Right kidney (tissue), 1 donor: ENCODE measurements around the gene ADAMTS9.
A peak's percentile ranks its signal among the peaks of the same experiment; 100 is the strongest.

Experiments used
- DNase-seq: peaks from one replicate; pipeline ENCODE4 v3.0.0-alpha.2; 2016

Gene ADAMTS9

DNA sequence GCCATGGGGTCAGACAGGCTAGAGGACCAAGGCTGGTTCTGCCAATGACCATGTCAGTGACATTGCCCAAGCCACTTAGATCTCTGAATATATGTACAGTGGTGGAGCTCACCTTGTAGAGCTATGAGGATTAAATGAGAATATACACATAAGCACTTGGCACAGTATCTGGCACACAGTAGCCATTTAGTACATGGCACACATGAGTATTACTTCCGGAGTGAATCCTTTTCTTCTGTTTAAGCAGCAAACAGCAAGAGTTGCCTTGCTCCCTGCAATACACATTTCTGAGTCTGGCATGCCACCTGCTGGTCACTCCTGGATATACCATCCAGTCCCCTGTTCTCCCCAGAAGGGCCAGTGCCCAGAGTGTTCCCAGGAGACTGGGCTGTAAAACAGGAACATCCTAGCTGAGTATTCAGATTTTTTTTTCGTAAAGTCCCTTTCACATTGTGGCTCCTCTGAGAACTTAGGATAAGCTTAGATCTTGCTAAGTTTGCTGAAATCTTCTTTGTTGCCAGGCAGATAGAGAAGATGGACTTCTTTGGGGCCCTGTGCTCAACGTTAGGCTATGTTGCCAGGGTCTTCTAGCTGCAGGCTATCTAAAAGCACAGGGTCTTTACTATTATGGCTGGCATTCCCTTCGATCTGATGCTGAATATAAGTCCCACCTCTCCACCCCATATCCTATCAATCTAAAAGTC is 203.4 kb downstream of the ADAMTS9 start:
- DNase-seq = peak; percentile 49

GRCh38 chr3:64483467-64483866 is 204.3 kb downstream of the ADAMTS9 start:
- no peak for DNase-seq

DNA sequence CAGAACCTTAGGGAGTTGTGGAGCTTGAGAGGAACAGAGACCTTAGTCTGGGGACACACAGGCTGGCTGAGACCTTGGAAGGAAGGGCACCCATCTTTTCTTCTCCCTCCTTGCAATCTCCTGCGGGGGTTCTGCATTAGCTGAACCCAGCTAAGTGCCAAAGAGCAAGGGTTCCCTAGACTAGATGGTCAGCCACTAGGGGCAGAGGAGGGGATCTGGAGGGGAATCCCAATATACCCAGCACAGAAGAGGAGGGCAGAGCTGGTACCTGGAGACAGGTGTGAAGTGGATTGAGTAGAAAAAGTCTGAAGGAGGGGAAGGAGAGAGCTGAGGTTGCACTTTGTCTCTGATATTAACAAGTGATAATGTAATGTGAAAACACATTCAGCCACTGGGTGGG is 212.8 kb downstream of the ADAMTS9 start:
- DNase-seq = no peak

- DNase-seq = no peak
Measured at GRCh38 chr3:64473466-64473865, 214.3 kb downstream of the ADAMTS9 start.

DNA sequence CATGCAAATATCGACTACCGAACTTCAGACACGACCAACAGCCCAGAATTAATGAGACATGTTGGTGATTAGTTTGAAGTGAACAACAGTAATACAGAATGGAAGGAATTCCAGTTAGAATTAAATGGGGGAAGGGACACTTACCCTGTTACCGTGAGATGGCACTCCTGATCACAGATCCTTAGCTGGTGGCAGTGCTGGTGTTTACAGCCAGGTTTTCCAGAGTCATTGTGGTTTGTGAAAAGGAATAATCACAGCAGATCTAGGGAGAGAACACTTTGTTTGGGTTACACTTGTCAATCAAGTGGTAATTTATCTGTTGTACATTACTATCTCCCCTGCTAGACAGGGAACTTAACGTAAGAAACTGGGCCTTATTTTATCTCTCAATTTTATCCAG is 217.4 kb downstream of the ADAMTS9 start:
- no peak for DNase-seq

DNA sequence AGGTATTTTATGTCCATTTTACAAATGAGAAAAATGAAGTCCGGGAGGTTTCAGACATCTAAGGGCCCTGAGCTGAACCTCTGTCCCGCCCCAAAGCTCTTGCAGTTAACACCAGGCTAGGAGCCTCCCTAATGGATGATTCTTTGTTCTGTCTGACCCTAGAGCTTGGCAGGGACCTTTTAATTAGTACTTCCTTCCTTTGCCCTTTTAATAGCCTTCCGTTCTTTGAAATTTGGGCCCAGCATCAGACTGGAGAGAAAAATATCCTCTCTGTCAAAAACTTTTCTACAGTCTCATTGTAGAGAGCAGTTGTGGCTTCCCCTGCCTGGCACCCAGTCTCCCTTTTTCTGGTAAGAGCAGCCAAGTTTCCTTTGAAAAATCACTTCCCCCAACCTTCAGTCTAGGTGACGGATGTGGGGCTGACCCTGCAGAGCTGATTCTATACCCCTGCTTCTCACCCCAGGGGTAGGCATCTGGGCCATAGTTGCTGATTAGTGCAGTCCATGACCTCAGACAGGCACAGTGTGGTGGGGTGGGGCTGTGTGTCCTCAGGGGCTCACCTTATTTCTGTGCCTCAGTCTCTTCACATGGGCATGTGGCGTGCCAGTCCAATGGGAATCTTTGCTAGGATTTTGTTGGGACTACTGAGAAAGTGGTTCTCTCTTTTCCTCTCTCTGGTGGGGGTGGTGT is 220.4 kb downstream of the ADAMTS9 start:
- no peak for DNase-seq
